IMR-90 (cell line): Measurements from ENCODE around the gene ADGRV1. TPM values are rescaled to one million over a fixed set of nuclear protein-coding genes. Genes with fewer than 3 reads are reported as not detected.

Experiments used
- ATAC-seq: fragments of 200-7000 bp; cut with Tn5 transposase; 2 replicates; pipeline ENCODE4 v1.9.1; 2020; ENCODE audit warnings: low read depth, mild to moderate bottlenecking, moderate library complexity
- BruUV-seq: library from RNA; stranded (reverse); fragments of 400-500 nt; replicated peaks from 2 replicates; lab custom pipeline; 2021; lab: Mats Ljungman, UMichigan
- CTCF ChIA-PET: fragments of 300-600 bp; formaldehyde crosslinking; extraction: SDS; loops from one replicate; lab custom pipeline; 2021; ENCODE audit warnings: antibody characterized with exemption; lab: Yijun Ruan, JAX
- POLR2A ChIA-PET: fragments of 300-600 bp; sonication (Branson Sonifier 250); formaldehyde crosslinking; loops from one replicate; lab custom pipeline; 2022; ENCODE audit warnings: antibody characterized with exemption; ENCODE audit not compliant: unreplicated experiment; lab: Charles Lee
- DNase-seq: peaks from one replicate; pipeline ENCODE4 v3.0.0; 2013
- H2AFZ ChIP-seq: replicated peaks from 2 replicates; pipeline ENCODE3; 2013; ENCODE audit warnings: low read length, mild to moderate bottlenecking; ENCODE audit not compliant: poor library complexity
- H2AK5ac ChIP-seq: 2 replicates; pipeline ENCODE4 v1.6.1; 2013; ENCODE audit warnings: low read depth, low read length, inconsistent platforms
- H2AK9ac ChIP-seq: replicated peaks from 2 replicates; pipeline ENCODE3; 2013; ENCODE audit warnings: mild to moderate bottlenecking, low read depth, low read length, moderate library complexity; ENCODE audit not compliant: poor library complexity
- H2BK120ac ChIP-seq: 2 replicates; pipeline ENCODE4 v1.6.1; 2013; ENCODE audit warnings: low read depth, low read length, inconsistent platforms
- H2BK15ac ChIP-seq: 3 replicates; pipeline ENCODE4 v1.6.1; 2013; ENCODE audit warnings: low read depth, low read length, inconsistent platforms
- H2BK20ac ChIP-seq: 2 replicates; pipeline ENCODE4 v1.6.1; 2013; ENCODE audit warnings: low read depth, mild to moderate bottlenecking, inconsistent platforms, low read length, moderate library complexity
- H2BK5ac ChIP-seq: 2 replicates; pipeline ENCODE4 v1.6.1; 2013; ENCODE audit warnings: mild to moderate bottlenecking, low read depth, low read length, inconsistent platforms; ENCODE audit not compliant: poor library complexity, severe bottlenecking
- H3K14ac ChIP-seq: replicated peaks from 2 replicates; pipeline ENCODE4 v1.6.1; 2013; ENCODE audit warnings: low read depth, low read length, inconsistent platforms
- H3K18ac ChIP-seq: 2 replicates; pipeline ENCODE4 v1.6.1; 2013; ENCODE audit warnings: low read depth, low read length, control low read depth
- H3K23ac ChIP-seq: 2 replicates; pipeline ENCODE4 v1.6.1; 2013; ENCODE audit warnings: low read depth, low read length, inconsistent platforms
- H3K27ac ChIP-seq: 2 replicates; pipeline ENCODE4 v1.5.1; 2013; ENCODE audit warnings: mild to moderate bottlenecking, control low read depth, low read length; ENCODE audit not compliant: insufficient read depth
- H3K27me3 ChIP-seq: 2 replicates; pipeline ENCODE4 v1.6.1; 2013; ENCODE audit warnings: low read length; ENCODE audit not compliant: control insufficient read depth, insufficient read depth
- H3K36me3 ChIP-seq: 2 replicates; pipeline ENCODE4 v1.6.1; 2013; ENCODE audit warnings: low read length, mixed read lengths; ENCODE audit not compliant: control insufficient read depth, insufficient read depth
- H3K4ac ChIP-seq: 2 replicates; pipeline ENCODE4 v1.6.1; 2013; ENCODE audit warnings: low read depth, low read length, inconsistent platforms
- H3K4me1 ChIP-seq: 2 replicates; pipeline ENCODE4 v1.6.1; 2013; ENCODE audit warnings: low read length, mixed read lengths; ENCODE audit not compliant: control insufficient read depth, insufficient read depth
- H3K4me2 ChIP-seq: 2 replicates; pipeline ENCODE4 v1.6.1; 2013; ENCODE audit warnings: low read depth, mild to moderate bottlenecking, control low read depth, low read length, moderate library complexity
- H3K4me3 ChIP-seq: 2 replicates; pipeline ENCODE4 v1.5.1; 2013; ENCODE audit warnings: low read depth, mild to moderate bottlenecking, control low read depth, low read length, moderate library complexity; ENCODE audit not compliant: insufficient read depth
- H3K56ac ChIP-seq: 2 replicates; pipeline ENCODE4 v1.6.1; 2013; ENCODE audit warnings: low read length, inconsistent platforms; ENCODE audit not compliant: insufficient read depth; ENCODE audit errors: extremely low read depth
- H3K79me1 ChIP-seq, 2 experiments: 2 replicates each; pipeline ENCODE4 v1.6.1; 2013; ENCODE audit warnings: low read length in 2 of 2, inconsistent platforms in 1 of 2, low read depth in 1 of 2
- H3K9ac ChIP-seq: 2 replicates; pipeline ENCODE4 v1.6.1; 2013; ENCODE audit warnings: low read depth, low read length, control low read depth
- H3K9me1 ChIP-seq: 2 replicates; pipeline ENCODE4 v1.6.1; 2013; ENCODE audit warnings: low read length, inconsistent platforms; ENCODE audit not compliant: insufficient read depth
- H3K9me3 ChIP-seq: 2 replicates; pipeline ENCODE4 v1.6.1; 2013; ENCODE audit warnings: low read length; ENCODE audit not compliant: control insufficient read depth, insufficient read depth
- H4K20me1 ChIP-seq: 2 replicates; pipeline ENCODE4 v1.6.1; 2013; ENCODE audit warnings: low read length, inconsistent platforms; ENCODE audit not compliant: insufficient read depth
- H4K5ac ChIP-seq: 2 replicates; pipeline ENCODE4 v1.6.1; 2013; ENCODE audit warnings: mild to moderate bottlenecking, low read depth, low read length, control low read depth
- H4K8ac ChIP-seq, 2 experiments: 2 replicates each; pipeline ENCODE4 v1.6.1; 2013; ENCODE audit warnings: low read depth in 2 of 2, low read length in 2 of 2, control low read depth in 1 of 2, inconsistent platforms in 1 of 2
- H4K91ac ChIP-seq: 2 replicates; pipeline ENCODE4 v1.6.1; 2013; ENCODE audit warnings: low read depth, low read length, inconsistent platforms; ENCODE audit not compliant: insufficient read depth
- CHD1 ChIP-seq: IDR thresholded peaks from 2 replicates; pipeline ENCODE4 v1.6.1; 2012; ENCODE audit warnings: low read depth, low read length, improper control_type of control experiment
- CTCF ChIP-seq: conservative IDR thresholded peaks from 2 replicates; pipeline ENCODE4 v1.5.1; 2012; ENCODE audit warnings: mild to moderate bottlenecking, low read depth, low read length, improper control_type of control experiment
- FOS ChIP-seq: fragments of 150-350 bp; IDR thresholded peaks from 2 replicates; pipeline ENCODE4 v1.6.1; 2016; ENCODE audit warnings: low read depth, low read length
- NFE2L2 ChIP-seq: fragments of 150-350 bp; IDR thresholded peaks from 2 replicates; pipeline ENCODE4 v1.6.1; 2016; ENCODE audit warnings: low read depth, mild to moderate bottlenecking, low read length
- POLR2A ChIP-seq: IDR thresholded peaks from 2 replicates; pipeline ENCODE4 v1.6.1; 2012; ENCODE audit warnings: mild to moderate bottlenecking, low read depth, low read length
- RFX5 ChIP-seq: IDR thresholded peaks from 2 replicates; pipeline ENCODE4 v1.8.0; 2012; ENCODE audit warnings: low read depth, mild to moderate bottlenecking, low read length, moderate library complexity
- SMC3 ChIP-seq: fragments of 150-350 bp; IDR thresholded peaks from 2 replicates; pipeline ENCODE4 v1.6.1; 2016; ENCODE audit warnings: low read depth, mild to moderate bottlenecking, antibody characterized with exemption, low read length, moderate library complexity
- WGBS, 2 experiments: methylation state at CpG; one replicate each; pipeline versions ENCODE4 v1.1.5 to v1.1.7; 2013; ENCODE audit warnings: missing lambda C conversion rate in 2 of 2; ENCODE audit not compliant: insufficient read length in 1 of 2; ENCODE audit errors: extremely low coverage in 2 of 2; 5-methylcytosine and 5-hydroxymethylcytosine counted together
- dilution Hi-C: fragments of 300-500 bp; cut with HindIII; formaldehyde crosslinking; loops from one replicate; pipeline ENCODE4 v1.14.3; 2018; ENCODE audit warnings: low sequenced_read_pairs; ENCODE audit not compliant: unreplicated experiment
- in situ Hi-C: fragments of 300-500 bp; cut with MboI; formaldehyde crosslinking; loops from 3 replicates; pipeline ENCODE4 v1.14.3; 2019; ENCODE audit warnings: low sequenced_read_pairs, inconsistent platforms, mixed read lengths
- intact Hi-C: fragments of 100-400 bp; cut with micrococcal nuclease; formaldehyde crosslinking; loops from 2 replicates; pipeline ENCODE4 v1.10.0; 2022
- polyA plus RNA-seq, 3 experiments: library from polyadenylated mRNA; depleted of rRNA; stranded (reverse); fragments of >200 nt; gene quantifications; 2 replicates each; pipeline ENCODE4 v1.2.3, GENCODE V29; 2012; ENCODE audit warnings: low replicate concordance in 1 of 3
- total RNA-seq: library from RNA; depleted of rRNA; stranded (reverse); fragments of >200 nt; gene quantifications from 2 replicates; pipeline ENCODE4 v1.2.3, GENCODE V29; 2012

ADGRV1 gene
- total and polyA plus RNA-seq, 2 of the 4 experiments (the other 2 are of a cell fraction): under 0.01 TPM; not detected in 1

GRCh38 chr5:90551376-90551775 lies 7.2 kb upstream of the ADGRV1 start:
- no peak overlapping the region for H3K18ac ChIP-seq
- no peaks in the 10 kb centered on the region for H4K20me1 ChIP-seq
- H3K9me3 ChIP-seq: no peaks in the 10 kb centered on the region
- H2AFZ ChIP-seq: no peak overlapping the region
- peaks cover 4% of the 10 kb centered on the region for H3K27me3 ChIP-seq
- H3K56ac ChIP-seq: no peak overlapping the region
- TF ChIP-seq POLR2A: no peak
- TF ChIP-seq NFE2L2: no peak
- TF ChIP-seq RFX5: no peak
- TF ChIP-seq CHD1: no peak
- TF ChIP-seq CTCF: no peak
- TF ChIP-seq FOS: no peak
- TF ChIP-seq SMC3: no peak
- in situ Hi-C loops (no loop called here), dilution Hi-C loops (no loop called here), intact Hi-C loops (no loop called here)
- H4K8ac ChIP-seq: no peak overlapping the region
- H3K79me1 ChIP-seq: no peaks in the 10 kb centered on the region
- H2BK5ac ChIP-seq: no peak overlapping the region
- ChIA-PET CTCF (no interaction called here), POLR2A (no interaction called here)
- no peak overlapping the region for H3K4ac ChIP-seq
- H2BK120ac ChIP-seq: no peak overlapping the region
- ATAC-seq: no peak
- no peak overlapping the region for H2BK15ac ChIP-seq
- H3K9ac ChIP-seq: no peak overlapping the region
- no peak overlapping the region for H3K4me2 ChIP-seq
- H3K4me3 ChIP-seq: no peak overlapping the region
- H3K4me1 ChIP-seq: no peaks in the 10 kb centered on the region
- no peaks in the 10 kb centered on the region for H3K36me3 ChIP-seq
- no peak overlapping the region for H3K27ac ChIP-seq
- H3K9me1 ChIP-seq: no peaks in the 10 kb centered on the region
- H2AK9ac ChIP-seq: no peak overlapping the region
- WGBS, 2 experiments: no CpG with 5 or more reads among the region's 5 CpGs
- H2BK20ac ChIP-seq: no peak overlapping the region
- H2AK5ac ChIP-seq: no peak overlapping the region
- H4K5ac ChIP-seq: no peak overlapping the region
- H3K23ac ChIP-seq: no peak overlapping the region
- DNase-seq: no peak
- BruUV-seq: no TSS peak
- no peak overlapping the region for H4K91ac ChIP-seq
- no peak overlapping the region for H3K14ac ChIP-seq
